GM12865 (cell line): Measurements from ENCODE around the gene ZNF444.

ENCODE experiments used
- DNase-seq: peaks from one replicate; pipeline ENCODE4 v3.0.0; 2010; ENCODE audit warnings: low read depth
- H3K4me3 ChIP-seq: 2 replicates; pipeline ENCODE4 v1.5.1; 2011; ENCODE audit warnings: mild to moderate bottlenecking, low read depth, low read length, control low read depth
- TF ChIP-seq, protein P1 (sequence below): IDR thresholded peaks from 2 replicates; pipeline ENCODE4 v1.5.1; 2011; ENCODE audit warnings: low read length, control low read depth, low read depth, inconsistent platforms; ENCODE audit not compliant: insufficient read depth; ENCODE audit errors: missing control alignments

Gene ZNF444

DNA sequence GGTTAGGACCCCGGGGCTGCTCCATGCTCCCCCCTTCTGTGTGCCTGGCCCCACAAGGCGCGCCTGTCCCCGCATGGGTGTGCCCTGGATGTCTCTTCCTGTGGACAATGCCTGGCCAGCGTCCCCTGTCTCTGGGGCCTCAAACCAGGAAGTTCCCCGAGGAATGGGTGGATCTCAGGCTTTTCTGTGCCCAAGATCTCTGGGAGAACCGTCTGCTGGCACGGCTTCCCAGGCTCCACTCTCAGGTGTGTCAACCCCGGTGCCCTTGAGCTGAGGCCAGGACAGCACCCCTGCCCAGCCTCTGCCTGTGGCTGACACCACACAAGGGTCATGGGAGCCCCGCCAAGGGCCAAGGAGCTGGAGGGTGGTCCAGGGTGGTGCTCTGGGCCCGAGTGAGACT is 15.7 kb downstream of the ZNF444 start:
- TF ChIP-seq, protein P1, sequence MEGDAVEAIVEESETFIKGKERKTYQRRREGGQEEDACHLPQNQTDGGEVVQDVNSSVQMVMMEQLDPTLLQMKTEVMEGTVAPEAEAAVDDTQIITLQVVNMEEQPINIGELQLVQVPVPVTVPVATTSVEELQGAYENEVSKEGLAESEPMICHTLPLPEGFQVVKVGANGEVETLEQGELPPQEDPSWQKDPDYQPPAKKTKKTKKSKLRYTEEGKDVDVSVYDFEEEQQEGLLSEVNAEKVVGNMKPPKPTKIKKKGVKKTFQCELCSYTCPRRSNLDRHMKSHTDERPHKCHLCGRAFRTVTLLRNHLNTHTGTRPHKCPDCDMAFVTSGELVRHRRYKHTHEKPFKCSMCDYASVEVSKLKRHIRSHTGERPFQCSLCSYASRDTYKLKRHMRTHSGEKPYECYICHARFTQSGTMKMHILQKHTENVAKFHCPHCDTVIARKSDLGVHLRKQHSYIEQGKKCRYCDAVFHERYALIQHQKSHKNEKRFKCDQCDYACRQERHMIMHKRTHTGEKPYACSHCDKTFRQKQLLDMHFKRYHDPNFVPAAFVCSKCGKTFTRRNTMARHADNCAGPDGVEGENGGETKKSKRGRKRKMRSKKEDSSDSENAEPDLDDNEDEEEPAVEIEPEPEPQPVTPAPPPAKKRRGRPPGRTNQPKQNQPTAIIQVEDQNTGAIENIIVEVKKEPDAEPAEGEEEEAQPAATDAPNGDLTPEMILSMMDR = no peak
- no peak overlapping the region for H3K4me3 ChIP-seq
- no peak for DNase-seq

DNA sequence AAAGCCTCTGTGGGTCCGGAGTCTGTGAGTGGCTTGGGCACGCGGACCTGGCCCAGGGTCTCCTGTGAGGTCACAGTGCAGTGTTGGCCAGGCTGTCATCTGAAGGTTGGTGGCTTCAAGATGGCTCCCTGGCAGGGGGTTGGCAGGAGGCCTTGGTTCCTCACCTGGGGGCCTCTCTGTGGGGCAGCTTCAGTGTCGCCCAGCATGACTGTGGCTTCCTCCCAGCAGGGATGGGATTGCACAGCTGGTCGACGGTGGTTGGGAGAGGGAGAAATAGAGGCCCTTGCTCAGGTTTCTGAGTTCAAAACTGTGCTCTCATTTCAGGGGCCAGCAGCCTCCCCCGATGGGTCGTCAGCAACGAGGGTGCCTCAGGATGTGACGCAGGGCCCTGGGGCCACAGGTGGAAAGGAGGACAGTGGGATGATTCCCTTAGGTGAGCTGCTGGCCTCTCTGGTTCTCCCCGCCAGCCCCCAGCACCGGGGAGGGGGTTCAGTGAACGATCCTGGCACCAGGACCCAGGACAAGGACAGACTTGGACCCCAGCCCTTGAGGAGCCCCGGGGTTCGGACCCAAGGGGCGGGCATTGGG is 17.2 kb downstream of the ZNF444 start:
- DNase-seq = no peak
- no peak overlapping the region for H3K4me3 ChIP-seq
- TF ChIP-seq, protein P1 = no peak

GRCh38 chr19:56159009-56159559 is 18.0 kb downstream of the ZNF444 start:
- DNase-seq = no peak
- TF ChIP-seq, protein P1 = no peak
- no peak overlapping the region for H3K4me3 ChIP-seq

DNA sequence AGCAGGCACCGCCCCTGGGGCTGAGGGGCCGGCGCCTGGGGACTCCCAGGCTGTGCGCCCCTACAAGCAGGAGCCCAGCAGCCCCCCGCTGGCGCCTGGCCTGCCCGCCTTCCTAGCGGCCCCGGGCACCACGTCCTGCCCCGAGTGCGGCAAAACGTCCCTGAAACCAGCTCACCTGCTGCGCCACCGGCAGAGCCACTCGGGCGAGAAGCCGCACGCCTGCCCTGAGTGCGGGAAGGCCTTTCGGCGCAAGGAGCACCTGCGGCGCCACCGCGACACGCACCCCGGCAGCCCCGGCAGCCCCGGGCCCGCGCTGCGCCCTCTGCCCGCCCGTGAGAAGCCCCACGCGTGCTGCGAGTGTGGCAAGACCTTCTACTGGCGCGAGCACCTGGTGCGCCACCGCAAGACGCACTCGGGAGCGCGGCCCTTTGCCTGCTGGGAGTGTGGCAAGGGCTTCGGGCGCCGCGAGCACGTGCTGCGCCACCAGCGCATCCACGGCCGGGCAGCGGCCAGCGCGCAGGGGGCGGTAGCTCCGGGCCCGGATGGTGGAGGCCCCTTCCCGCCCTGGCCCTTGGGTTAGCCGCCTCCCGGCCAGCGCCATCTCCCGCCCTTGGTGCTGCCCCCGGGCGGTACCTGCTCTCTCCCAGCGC is 18.7 kb downstream of the ZNF444 start:
- no peak for DNase-seq
- H3K4me3 ChIP-seq = no peak overlapping the region
- TF ChIP-seq, protein P1 = no peak

DNA sequence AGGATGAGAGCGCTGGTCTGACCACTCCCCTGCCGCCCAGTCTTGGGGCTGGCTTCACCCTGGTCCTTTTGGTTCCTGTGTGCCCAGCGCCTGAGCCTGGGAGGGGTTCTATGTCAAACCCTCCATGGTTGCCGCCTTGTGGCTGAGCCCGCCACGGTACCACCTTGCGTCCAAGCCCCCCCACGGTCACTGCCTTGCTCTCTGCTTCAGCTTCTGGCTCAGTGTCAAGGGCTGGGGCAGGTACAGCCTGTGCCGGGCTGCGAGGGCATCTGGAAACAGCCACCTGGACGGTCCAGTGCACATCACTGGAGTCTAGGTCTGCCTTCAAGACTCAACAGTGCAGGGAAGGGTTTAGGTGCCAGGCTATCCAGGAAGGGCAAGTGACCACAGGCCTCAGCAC is 20.4 kb downstream of the ZNF444 start:
- DNase-seq = no peak
- H3K4me3 ChIP-seq = no peak overlapping the region
- TF ChIP-seq, protein P1 = no peak

- H3K4me3 ChIP-seq = no peak overlapping the region
- TF ChIP-seq, protein P1 = no peak
- DNase-seq = peak; percentile 20
Observed at GRCh38 chr19:56162258-56162657, 21.2 kb downstream of the ZNF444 start.
